Stimulated activated naive CD8-positive, alpha-beta T cell treated with anti-CD3 and anti-CD28 coated beads, Interleukin-15, Interleukin-2, amounts not matched to agents 100 U/mL and 50 U/mL, for 24 hours (primary cell): Measurements from ENCODE around the gene SPOCK3.
"Not testable (repeated sequence)": the region's sequence is repeated elsewhere in the genome, so short reads cannot be mapped to it uniquely, and the experiment has no call there.

Experiments used
- ATAC-seq: fragments of 150-1000 bp; cut with Tn5 transposase; one replicate; pipeline ENCODE4 v1.10.0; 2021
- DNase-seq: peaks from one replicate; pipeline ENCODE4 v3.0.0; 2021

SPOCK3 gene

DNA sequence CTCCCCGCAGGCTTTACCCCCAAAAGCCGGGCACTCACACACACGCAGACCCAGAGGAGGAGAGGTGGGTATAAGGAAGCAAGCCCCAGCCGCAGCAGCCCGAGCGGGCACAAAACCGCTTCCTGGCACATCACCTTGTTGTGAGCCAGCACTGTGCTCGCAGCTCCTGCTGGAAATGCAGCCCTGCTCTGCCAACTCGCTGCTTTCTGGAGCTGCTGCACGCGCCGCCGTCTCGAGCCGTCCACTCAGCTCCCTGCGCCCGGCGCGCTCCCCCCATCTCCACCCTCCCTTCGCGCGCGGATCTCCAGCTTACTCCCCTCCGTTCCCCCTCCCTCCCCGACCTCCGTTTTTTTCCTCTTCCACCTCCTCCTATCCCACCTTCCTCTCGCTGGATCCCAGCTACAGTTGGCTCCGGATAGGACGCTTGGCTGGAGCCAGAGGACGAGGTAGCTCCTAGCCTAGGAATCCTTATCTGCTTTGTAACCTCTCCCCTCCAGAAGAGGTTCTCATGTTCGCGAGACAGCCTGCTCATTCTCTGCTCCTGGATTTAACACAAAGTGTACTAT lies at the start of gene SPOCK3:
Gene SPOCK3, minus strand, starts transcription at position 179 of the 566 bp plus-strand sequence.
- peak; percentile 4 for DNase-seq

DNA sequence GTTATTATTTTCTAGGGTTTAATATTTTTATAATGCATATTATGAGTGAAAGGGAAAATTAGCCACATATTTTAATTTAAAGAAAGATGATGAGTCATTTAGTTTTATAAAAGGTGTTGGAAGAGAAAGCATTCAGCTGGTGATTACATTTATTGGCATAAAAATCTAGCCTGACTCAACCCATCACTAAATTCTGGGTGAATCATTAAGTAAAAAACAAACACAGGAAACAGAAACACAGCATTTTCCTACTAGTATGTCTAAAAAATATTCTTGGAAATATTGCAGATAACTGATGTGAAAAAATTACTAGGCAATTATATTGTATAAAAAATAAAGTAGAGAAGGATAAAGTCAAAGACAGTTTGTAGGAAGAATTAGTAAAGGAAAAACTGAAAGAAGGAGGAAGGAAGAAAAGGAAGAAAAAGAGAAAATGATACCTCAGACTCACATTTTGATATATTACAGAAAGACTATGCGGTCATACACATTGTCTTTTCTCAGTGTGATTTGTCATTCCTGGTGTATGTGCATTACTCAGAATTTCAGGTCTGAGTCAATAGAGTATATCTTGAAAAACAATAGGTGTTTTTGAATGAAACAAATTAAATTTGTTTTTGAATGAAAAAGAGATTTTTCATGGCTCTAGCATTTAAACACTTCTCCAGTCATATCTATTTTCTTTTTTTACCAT lies 48.0 kb upstream of the SPOCK3 start:
- no peak for ATAC-seq

More for the DNA sequence above, at the start of gene SPOCK3:
- peak; percentile 48 for ATAC-seq

DNA sequence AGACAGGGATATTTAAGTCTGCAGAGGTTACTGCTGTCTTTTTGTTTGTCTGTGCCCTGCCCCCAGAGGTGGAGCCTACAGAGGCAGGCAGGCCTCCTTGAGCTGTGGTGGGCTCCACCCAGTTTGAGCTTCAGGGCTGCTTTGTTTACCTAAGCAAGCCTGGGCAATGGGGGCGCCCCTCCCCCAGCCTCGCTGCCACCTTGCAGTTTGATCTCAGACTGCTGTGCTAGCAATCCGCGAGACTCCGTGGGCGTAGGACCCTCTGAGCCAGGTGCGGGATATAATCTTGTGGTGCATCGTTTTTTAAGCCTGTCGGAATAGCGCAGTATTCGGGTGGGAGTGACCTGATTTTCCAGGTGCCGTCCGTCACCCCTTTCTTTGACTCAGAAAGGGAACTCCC lies 47.3 kb upstream of the SPOCK3 start:
- not testable (repeated sequence) for ATAC-seq, DNase-seq

More for the DNA sequence above, 48.0 kb upstream of the SPOCK3 start:
- DNase-seq = no peak

DNA sequence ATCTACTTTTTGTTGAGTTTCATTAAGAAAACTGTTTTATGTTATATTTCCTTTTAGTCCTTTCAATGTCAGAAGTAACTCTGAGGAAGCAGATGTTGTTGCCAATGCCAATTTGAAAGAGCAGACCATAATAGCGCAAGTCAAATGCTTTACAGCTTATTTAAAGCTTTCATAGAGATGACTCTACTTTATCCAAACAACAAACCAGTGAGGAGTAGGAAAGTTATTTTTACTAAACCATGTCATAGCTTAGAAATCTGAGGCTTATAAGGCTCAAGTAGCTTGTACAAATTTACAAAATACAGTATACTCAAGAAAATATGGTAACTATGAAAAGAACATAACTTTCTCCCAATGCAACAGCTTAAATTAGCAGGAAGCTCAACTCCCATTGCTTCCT lies 40.1 kb upstream of the SPOCK3 start:
- no peak for DNase-seq
- no peak for ATAC-seq

DNA sequence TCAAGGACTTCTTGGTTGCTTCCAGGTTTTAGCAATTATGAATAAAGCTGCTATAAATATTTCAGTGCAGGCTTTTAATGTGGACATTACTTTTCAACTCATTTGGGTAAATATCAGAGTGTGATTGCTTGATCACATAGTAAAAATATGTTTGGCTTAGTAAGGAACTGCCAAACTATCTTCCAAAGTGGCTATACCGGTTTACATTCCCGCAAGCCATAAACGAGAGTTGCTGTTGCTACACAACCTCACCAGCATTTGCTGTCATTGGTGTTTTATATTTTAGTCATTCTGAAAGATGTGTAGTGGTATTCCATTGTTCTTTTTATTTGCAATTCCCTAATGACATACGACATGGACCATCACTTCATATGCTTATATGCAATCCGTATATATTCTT lies 30.9 kb upstream of the SPOCK3 start:
- ATAC-seq (no peak), DNase-seq (no peak)

DNA sequence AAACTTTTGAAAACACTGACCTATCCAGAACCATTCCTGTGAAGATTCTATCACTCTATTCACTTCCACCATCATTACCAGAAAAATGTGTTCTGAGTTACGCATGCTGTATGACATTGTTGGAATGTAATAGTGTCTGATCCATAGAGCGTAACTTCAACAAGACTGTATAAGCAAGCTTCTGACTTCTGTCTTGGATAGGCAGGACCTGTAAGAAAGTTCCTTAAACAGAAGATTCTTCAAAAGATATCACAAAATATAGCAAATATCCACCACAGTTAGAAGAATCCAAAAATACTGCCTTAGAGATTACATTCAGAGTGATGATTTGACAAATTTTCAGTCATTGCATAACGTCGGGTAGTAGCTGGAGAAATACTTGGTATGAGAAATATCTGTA lies 14.0 kb upstream of the SPOCK3 start:
- ATAC-seq (no peak), DNase-seq (no peak)

DNA sequence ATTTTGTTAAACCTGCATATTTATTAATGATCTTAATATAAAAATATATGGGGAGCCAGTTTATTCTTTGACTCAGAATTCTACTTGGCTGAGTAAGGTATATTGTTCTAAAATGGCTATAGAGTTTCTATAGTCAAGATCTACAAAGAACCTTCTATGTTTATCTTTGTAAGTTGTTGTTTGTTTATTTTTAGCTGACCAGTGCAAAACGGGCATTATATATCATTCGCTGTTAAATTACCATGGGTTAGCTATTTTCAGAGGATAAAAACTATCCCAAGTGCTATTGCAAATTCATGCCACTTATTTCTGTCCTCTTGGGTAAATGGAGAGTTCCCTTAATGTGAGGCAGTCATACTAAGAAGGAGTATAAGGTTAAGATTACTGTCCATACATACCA lies 5.3 kb upstream of the SPOCK3 start:
- no peak for ATAC-seq
- DNase-seq = no peak

DNA sequence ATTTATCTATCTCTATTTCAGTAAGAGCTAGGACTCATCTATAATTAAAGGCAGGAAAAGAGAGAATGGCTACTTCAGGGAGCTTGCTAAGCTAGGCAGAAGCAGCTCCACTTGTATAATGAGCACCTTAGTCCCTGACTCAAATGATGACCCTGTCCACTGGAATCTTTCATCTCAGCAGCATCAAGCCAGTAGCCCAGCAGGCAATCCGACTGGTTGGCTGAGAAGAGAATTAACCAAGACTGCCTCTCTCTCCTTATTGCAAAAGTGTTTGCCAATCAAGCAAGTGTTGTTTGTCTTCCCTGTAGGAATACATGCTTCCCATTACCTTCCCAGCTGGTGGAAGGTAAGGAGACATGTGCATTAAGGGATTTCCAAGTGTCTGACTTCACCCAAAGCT lies 3.9 kb upstream of the SPOCK3 start:
- DNase-seq (no peak), ATAC-seq (no peak)

DNA sequence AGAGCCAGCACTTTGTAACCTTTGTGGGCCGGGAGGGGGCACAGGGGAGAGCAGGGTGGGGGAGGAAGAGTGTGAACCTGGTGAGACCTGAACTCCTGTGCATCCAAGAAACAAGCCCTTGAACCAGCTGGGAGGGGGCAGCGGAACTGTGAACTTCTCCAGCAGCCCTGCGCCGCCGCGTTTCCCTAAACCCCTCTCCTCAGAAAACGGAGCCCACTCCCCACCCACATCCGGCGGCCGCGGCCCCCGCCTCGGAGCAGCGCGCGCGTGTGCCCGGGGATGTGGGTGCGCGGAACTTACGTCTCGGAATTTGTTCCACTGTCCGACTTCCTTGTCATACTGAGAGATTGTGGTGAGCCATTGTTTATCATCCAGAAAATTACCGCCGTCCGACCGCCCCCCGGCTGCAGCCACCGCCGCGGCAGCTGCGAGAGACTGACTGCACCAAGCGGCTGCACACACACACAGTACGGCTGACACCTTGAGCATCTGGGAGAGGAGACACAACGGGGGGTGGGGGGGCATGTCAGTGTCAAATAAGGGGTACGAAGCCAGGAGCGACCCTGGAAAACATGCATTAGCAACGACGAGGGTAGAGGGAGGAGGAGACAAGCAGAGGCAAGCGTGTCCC lies 494 bp downstream of the SPOCK3 start:
- peak; percentile 15 for DNase-seq
- ATAC-seq = peak; percentile 77

DNA sequence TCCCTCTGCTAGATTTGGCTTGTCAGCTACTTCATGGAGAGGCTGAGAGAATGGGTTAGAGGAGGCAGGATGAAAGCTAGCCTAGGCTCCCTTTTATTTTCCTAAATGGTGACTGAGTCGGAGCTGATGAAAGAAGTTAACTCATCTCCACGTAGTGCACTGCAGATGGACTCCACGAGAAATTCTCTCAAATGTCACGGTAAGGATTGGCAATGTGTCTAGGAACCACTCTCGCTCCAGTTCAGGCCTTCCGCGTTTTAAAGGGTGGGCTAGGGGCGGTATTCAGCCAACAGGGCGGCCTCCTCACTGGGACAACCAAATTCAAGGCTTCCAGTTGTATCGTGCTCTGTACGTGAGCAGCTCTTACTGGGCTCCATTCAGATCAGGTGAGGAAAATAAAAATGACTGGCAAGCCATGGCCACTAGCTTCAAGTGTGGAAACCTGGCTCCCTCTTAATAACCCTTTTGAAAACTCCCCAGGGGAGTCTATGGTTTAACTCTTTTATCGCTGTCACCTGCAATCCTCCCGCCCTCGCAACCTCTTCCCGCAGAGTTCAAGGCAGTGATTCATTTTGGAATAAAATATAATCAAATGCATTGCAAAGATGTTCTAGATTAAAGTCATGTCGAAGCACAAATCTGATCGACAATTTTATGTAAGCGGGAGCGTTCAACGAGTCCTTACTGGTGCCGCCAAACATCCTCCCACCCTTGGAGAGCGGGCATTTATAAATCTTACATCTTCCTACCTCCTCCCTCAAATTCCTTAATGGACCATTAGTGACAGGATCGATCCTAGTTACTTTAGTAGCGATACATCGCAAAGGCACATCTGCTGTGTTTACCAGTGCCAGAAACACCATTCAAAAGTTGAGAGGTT lies 1.2 kb downstream of the SPOCK3 start:
- ATAC-seq (no peak), DNase-seq (no peak)

DNA sequence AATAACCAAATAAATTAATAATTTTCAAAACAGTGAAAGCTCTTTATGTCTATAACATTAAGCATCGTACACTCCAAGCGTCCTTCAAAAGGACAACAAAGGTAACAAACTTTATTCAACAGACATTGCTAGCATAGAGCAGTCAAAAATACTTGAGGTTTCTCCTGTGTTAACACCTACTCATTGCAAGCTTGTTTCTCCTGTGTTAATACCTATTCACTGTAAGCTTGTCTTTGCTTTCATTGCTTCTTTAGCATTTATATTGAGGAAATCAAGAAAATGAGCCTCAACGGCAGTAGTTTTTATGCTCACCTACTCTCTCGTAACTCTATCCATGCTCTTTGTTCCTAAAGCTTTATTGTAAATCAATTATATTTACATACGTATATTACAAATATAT lies 3.5 kb downstream of the SPOCK3 start:
- DNase-seq = no peak
- no peak for ATAC-seq

DNA sequence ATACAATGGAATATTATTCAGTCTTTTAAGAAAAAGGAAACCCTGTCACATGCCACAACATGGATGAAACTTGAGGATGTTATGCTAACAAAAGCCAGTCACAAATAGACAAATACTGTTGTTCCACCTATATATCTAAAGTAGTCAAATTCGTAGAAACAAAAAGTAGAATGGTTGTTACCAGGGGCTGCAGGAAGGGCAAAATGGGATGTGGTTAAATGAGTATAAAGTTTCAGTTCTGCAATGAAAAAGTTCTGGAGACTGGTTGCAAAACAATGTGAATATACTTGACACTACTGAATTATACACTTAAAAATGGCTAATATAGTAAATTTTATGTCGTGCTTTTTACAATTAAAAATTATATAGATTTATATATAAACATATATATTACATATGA lies 12.2 kb downstream of the SPOCK3 start:
- no peak for ATAC-seq

DNA sequence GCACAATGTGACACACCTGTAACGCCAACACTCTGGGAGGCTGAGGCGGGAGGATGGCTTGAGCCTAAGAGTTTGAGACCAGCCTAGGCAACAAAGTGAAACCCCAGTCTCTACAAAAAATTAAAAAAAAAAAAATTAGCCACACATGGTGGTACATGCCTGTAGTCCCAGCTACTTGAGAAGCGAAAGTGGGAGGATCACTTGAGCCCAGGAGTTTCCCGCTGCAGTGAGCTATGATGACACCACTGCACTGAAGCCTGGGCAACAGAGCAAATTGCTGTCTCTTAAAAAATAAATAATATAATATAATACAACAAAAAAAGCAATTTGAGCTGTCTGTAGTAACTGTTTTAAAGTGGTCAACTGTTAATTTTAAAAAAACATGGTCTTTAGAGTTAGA lies 13.2 kb downstream of the SPOCK3 start:
- no peak for DNase-seq
- ATAC-seq = no peak

More for the DNA sequence above, 12.2 kb downstream of the SPOCK3 start:
- no peak for DNase-seq

DNA sequence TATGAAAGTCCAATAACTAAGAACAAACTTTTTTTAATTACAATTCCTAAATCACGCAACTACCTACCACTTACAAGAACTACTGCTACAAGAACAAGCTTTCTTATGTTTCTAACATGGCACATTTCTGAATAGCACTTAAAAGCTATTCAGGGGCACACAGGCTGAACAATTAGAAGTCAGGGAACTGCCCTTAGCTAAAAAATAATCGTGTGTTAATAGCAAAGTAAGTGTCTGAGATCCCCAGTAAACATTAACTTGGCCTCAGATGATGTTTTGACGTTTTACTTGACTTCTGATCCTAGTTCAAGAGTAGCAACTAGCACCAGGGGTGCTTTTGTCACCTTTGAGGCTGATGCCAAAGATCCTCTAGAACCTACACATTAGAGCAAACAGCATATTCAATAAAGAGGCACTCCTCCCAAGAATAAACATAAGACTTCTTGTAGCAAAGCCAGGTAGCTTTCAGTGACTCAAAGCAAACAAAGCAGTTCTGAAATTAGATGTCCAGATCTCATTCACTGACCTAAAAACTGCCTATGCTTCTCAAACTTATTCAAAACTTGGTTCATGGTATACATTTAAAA lies 16.2 kb downstream of the SPOCK3 start:
- DNase-seq = no peak
- ATAC-seq = no peak

DNA sequence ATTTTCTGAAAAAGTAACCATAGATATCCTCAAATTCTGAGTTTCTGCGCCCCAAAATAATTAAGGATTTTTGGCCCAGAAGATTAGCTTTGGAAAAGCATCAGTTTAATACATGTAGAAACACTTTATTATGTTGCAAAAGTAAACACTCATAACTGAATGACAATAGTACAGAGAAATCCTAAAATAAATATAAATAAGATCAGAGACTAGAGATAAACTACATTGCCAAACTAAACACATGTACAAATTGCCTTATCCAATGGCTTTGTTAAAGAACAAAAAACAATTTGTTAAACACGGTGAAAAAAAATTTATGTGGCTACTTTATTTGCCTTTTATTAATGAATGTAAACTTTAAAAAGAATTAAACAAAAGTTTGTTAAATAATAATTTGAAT lies 17.5 kb downstream of the SPOCK3 start:
- ATAC-seq (no peak), DNase-seq (no peak)

DNA sequence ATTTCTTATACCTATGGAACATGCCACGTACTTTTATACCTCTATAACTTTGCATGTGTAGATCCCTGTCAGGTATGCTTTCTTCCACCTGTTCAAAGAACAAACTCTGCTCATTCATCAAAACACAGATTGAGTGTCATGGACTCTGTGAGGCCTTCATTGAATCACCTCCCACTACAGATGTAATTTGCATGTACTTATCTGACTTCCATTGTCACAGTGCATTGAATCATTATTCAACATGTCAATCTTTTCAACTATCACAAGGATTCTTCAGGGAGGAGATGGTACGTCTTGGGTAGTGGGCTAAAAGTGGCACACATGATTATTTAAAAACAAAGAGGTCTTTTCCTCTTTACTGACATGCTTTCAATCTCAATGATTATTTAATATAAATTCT lies 24.1 kb downstream of the SPOCK3 start:
- ATAC-seq (no peak), DNase-seq (no peak)

DNA sequence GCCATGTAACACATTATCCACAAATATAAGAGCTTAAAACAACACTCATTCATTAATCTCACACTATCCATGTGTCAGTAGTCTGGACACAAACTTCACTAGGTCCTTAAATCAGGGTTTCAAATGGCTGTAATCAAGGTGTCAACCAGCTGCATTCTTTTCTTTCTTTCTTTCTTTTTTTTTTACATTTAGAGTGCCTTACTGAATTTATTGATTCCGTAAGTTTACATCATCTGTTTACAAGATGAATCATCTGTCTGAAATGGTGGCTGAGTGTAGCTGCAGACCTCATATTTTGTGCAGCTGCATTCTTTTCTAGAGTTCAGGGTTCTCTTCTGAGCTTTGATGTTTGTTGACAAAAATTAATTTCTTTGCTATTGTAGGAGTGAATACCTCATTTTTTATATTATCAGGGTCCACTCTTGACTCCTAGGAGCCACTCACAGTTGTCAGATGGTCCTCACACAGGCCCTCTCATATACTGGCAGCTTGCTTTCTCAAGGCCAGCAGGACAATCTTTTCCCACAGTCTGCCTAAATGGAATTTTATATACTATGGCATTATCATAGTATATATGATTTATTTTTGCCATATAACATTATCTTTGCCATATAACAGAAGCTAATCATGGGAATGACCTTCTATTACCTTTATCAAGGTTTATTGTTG lies 37.8 kb downstream of the SPOCK3 start:
- DNase-seq (no peak), ATAC-seq (no peak)

DNA sequence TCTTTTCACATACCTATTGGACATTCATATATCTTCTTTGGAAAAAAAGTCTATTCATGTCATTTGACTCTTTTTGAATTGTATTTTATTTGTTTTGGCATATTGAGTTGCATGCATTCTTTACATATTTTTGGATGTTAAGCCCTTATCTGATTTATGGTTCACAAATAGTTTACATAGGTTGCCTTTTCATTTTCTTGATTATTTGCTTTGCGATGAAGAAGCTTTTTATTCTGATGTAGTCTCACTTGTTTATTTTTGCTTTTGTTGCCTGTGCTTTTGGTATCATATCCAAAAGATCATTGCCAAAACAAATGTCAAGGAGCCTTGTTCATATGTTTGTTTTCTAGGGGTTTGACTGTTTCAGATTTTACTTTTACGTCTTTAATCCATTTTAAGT lies 43.9 kb downstream of the SPOCK3 start:
- ATAC-seq = no peak
- DNase-seq = no peak

DNA sequence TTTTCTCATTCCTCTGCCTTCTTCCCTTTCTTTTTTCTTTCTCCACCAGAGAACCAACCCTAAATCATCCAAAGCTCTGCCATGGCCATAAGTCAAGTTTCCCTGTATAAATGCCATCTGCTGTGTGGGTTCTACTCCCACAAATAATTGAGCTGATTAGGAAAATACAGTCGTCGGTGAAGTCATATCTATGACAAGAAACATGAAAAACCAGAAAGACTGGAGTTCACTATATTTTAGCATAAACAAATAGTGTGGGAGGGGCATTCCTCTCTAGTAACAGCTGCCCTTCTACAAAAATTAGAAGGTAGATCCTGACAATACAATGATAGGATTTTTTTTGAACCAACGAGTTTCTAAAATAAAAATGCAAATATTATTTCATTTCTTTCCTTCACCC lies 48.8 kb downstream of the SPOCK3 start:
- ATAC-seq = no peak
- DNase-seq = no peak

DNA sequence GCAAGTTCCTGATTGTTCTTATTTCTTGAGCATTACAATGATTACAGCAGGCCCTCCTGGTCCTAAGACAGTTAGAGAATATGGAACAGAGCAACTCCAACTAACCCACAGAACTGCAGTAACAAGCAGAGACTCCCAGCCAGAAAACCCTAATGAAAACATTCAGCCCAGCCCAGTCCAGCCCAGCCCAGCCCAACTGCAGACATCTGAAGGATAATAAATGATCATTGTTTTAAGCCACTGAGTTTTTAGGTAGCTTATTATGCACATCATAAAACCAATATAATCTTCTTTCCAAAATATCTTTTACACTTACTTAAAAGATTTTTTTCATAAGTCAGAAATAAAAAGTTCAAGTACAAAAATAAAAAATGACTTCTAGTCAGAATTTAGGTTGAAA lies 51.3 kb downstream of the SPOCK3 start:
- no peak for DNase-seq
- ATAC-seq = no peak

DNA sequence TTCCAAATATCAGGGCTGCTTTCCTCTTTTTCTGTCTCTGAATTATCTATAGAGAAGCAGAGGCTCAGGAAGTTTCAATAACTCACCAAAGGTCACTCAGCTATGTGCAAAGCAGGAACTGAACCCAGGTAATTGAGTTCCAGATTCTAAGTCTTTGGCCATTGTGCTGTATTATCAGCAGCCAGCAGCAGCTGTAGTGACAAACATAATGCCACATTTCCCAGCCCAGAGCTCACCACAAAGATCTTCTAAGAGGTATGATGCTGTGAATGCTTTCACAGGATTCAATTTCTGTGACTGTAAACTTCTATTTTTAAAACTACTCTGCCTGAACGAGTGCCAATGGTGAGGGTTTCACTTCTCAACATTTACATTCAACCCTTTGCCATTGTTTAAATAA lies 56.4 kb downstream of the SPOCK3 start:
- ATAC-seq (no peak), DNase-seq (no peak)
